OCI-LY3 (cell line): Measurements from ENCODE around the gene FNDC11.

Experiments used
- H2AFZ ChIP-seq: fragments of 200-600, 300-600 bp; shearing (Covaris generic); 2 replicates; pipeline ENCODE4 v1.6.0; 2014; ENCODE audit warnings: antibody characterized with exemption, low read depth, low read length
- H3K27ac ChIP-seq: fragments of 200-600, 300-600 bp; sonication (generic); 2 replicates; pipeline ENCODE4 v1.5.1; 2014; ENCODE audit warnings: mild to moderate bottlenecking, low read length, moderate library complexity, mixed read lengths
- H3K27me3 ChIP-seq: fragments of 200-600, 300-600 bp; sonication (generic); 2 replicates; pipeline ENCODE4 v1.6.1; 2014; ENCODE audit warnings: low read depth, low read length, mixed read lengths
- H3K36me3 ChIP-seq: fragments of 200-600, 300-600 bp; sonication (generic); replicated peaks from 2 replicates; pipeline ENCODE3; 2014; ENCODE audit warnings: low read depth, low read length, mixed read lengths
- H3K4me1 ChIP-seq: fragments of 300-600, 200-600 bp; sonication (generic); 2 replicates; pipeline ENCODE4 v1.6.1; 2014; ENCODE audit warnings: low read length, mixed read lengths
- H3K4me2 ChIP-seq: fragments of 200-600, 300-600 bp; sonication (generic); 2 replicates; pipeline ENCODE4 v1.6.1; 2014; ENCODE audit warnings: low read length, mixed read lengths
- H3K4me3 ChIP-seq: fragments of 300-600, 200-600 bp; sonication (generic); 2 replicates; pipeline ENCODE4 v1.5.1; 2014; ENCODE audit warnings: antibody characterized with exemption, mild to moderate bottlenecking, low read length, moderate library complexity
- H3K79me2 ChIP-seq: fragments of 300-600, 200-600 bp; shearing (Covaris generic); 2 replicates; pipeline ENCODE4 v1.6.1; 2014; ENCODE audit warnings: mild to moderate bottlenecking, low read length, mixed read lengths
- H3K9ac ChIP-seq: fragments of 300-600, 200-600 bp; shearing (Covaris generic); 2 replicates; pipeline ENCODE4 v1.6.0; 2014; ENCODE audit warnings: mild to moderate bottlenecking, low read length, moderate library complexity
- H3K9me3 ChIP-seq: fragments of 200-600, 300-600 bp; shearing (Covaris generic); 2 replicates; pipeline ENCODE4 v1.6.1; 2014; ENCODE audit warnings: low read length, mixed read lengths; ENCODE audit not compliant: insufficient read depth
- H4K20me1 ChIP-seq: fragments of 200-600, 300-600 bp; sonication (generic); 2 replicates; pipeline ENCODE4 v1.6.1; 2016; ENCODE audit warnings: low read length, mixed read lengths; ENCODE audit not compliant: insufficient read depth
- CTCF ChIP-seq: fragments of 200-600, 300-600 bp; sonication (generic); IDR thresholded peaks from 2 replicates; pipeline ENCODE4 v1.5.1; 2014; ENCODE audit warnings: antibody characterized with exemption, low read length, low read depth
- EZH2phosphoT487 ChIP-seq: fragments of 200-600 bp; shearing (Covaris generic); IDR thresholded peaks from 2 replicates; pipeline ENCODE4 v1.6.1; 2018; ENCODE audit warnings: antibody characterized with exemption, mixed run types, low read depth

FNDC11 gene

GRCh38 chr20:63572071-63572787 lies 18.3 kb downstream of the FNDC11 start:
- peaks cover 36% of the 10 kb centered on the region for H4K20me1 ChIP-seq
- no peak overlapping the region for H2AFZ ChIP-seq
- peaks cover 73% of the 10 kb centered on the region for H3K27me3 ChIP-seq
- H3K27ac ChIP-seq, result no peak overlapping the region
- H3K4me3 ChIP-seq, result no peak overlapping the region
- H3K4me1 ChIP-seq, result peaks cover 33% of the 10 kb centered on the region
- no peak overlapping the region for H3K4me2 ChIP-seq
- TF ChIP-seq EZH2phosphoT487 (no peak), CTCF (no peak)
- no peaks in the 10 kb centered on the region for H3K36me3 ChIP-seq
- H3K79me2 ChIP-seq, result no peaks in the 10 kb centered on the region
- H3K9me3 ChIP-seq, result no peaks in the 10 kb centered on the region
- H3K9ac ChIP-seq, result no peak overlapping the region

- TF ChIP-seq CTCF (peak; percentile 19), EZH2phosphoT487 (no peak)
- peaks cover 30% of the 10 kb centered on the region for H4K20me1 ChIP-seq
- no peaks in the 10 kb centered on the region for H3K79me2 ChIP-seq
- H2AFZ ChIP-seq, result no peak overlapping the region
- peak overlapping the region; percentile 98 for H3K4me2 ChIP-seq
- H3K9me3 ChIP-seq, result no peaks in the 10 kb centered on the region
- no peak overlapping the region for H3K27ac ChIP-seq
- peaks cover 72% of the 10 kb centered on the region for H3K27me3 ChIP-seq
- peak overlapping the region; percentile 70; the same call in 1 of the 2 replicates for H3K9ac ChIP-seq
- H3K4me1 ChIP-seq, result peaks cover 26% of the 10 kb centered on the region
- H3K4me3 ChIP-seq, result peak overlapping the region; percentile 84
- H3K36me3 ChIP-seq, result no peaks in the 10 kb centered on the region
These were observed 19.1 kb downstream of the FNDC11 start for GRCh38 chr20:63572788-63573646.

GRCh38 chr20:63573647-63574131 lies 19.7 kb downstream of the FNDC11 start:
- no peak overlapping the region for H3K27ac ChIP-seq
- peak overlapping the region; percentile 98 for H3K4me2 ChIP-seq
- H3K9me3 ChIP-seq, result no peaks in the 10 kb centered on the region
- no peak overlapping the region for H2AFZ ChIP-seq
- TF ChIP-seq CTCF (no peak), EZH2phosphoT487 (no peak)
- peaks cover 19% of the 10 kb centered on the region for H3K4me1 ChIP-seq
- peaks cover 66% of the 10 kb centered on the region for H3K27me3 ChIP-seq
- H4K20me1 ChIP-seq, result peaks cover 23% of the 10 kb centered on the region
- H3K36me3 ChIP-seq, result no peaks in the 10 kb centered on the region
- H3K9ac ChIP-seq, result peak overlapping the region; percentile 70
- H3K4me3 ChIP-seq, result peak overlapping the region; percentile 84
- H3K79me2 ChIP-seq, result no peaks in the 10 kb centered on the region
